Measurements from ENCODE around the gene NUBPL. TPM values are rescaled to one million over a fixed set of nuclear protein-coding genes. Genes with fewer than 3 reads are reported as not detected.

NUBPL gene
- polyA plus RNA-seq, 2 of the 4 experiments (the other 2 are of a cell fraction), result 7.6 to 14.1 TPM

DNA sequence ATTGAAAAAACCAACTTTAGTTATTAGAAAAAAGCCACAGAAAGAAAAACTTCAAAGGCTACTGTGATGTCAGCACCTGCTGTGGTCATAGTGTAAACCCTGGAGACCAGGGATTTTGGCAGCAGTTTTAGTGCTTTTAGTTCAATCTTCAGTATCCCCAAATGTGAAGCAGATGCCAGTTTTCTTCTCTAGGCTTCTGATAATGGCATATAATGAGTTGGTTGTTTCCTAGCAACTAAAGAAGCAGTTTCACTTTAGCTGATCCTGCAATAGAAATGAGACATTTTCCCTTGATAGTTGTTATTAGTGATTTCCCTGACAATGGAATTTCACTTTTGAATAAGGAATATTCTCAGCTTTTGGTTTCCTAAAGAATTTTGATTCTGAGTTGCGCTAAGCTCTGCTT, 131.2 kb downstream of the NUBPL start:
- DNase-seq (ENCODE audit: low read depth in 1 of 2, low spot score in 1 of 2) (no peak), FAIRE-seq (no peak), ATAC-seq (no peak)
- Histone ChIP-seq H3K4me1 (no peaks in the 10 kb centered on the region), H3K9me3 (no peaks in the 10 kb centered on the region), H3K27ac (no peak overlapping the region), H3K4me2 (no peak overlapping the region), H3K4me3 (no peak overlapping the region)
- ChIA-PET POLR2A (no interaction called here), CTCF (no interaction called here)
- WGBS (ENCODE audit: missing lambda C conversion rate), result 100% methylated on average over 1 of the region's 1 CpG
- TF ChIP-seq RNF2 (IDR thresholded peaks at IDR 0.05; ENCODE audit: borderline replicate concordance, low read depth) (no peak), HEYL (CRISPR knock-in tag; IDR thresholded peaks at IDR 0.05) (no peak), ZNF302 (CRISPR knock-in tag; IDR thresholded peaks at IDR 0.05) (no peak), POLR2AphosphoS2 (conservative IDR thresholded peaks at IDR 0.05; ENCODE audit: low read length) (no peak), RAD21 (conservative IDR thresholded peaks at IDR 0.05 in 1 of 2, IDR thresholded peaks at IDR 0.05 in 1 of 2) (no peak), TP53 (CRISPR knock-in tag; IDR thresholded peaks at IDR 0.05) (no peak), PHF8 (IDR thresholded peaks at IDR 0.05; ENCODE audit: borderline replicate concordance, low read depth) (no peak), EHMT2 (IDR thresholded peaks at IDR 0.05; ENCODE audit: low read depth) (no peak), SMC3 (IDR thresholded peaks at IDR 0.05) (no peak), CBX2 (IDR thresholded peaks at IDR 0.05; ENCODE audit: borderline replicate concordance, low read depth) (no peak), BHLHE40 (IDR thresholded peaks at IDR 0.05; ENCODE audit: low read depth, low read length) (no peak), MYC (IDR thresholded peaks at IDR 0.05; ENCODE audit: borderline replicate concordance, low read length) (no peak), EHF (CRISPR knock-in tag; IDR thresholded peaks at IDR 0.05) (no peak), NR3C1 (IDR thresholded peaks at IDR 0.05) (no peak), JUN (IDR thresholded peaks at IDR 0.05) (no peak), CHD4 (IDR thresholded peaks at IDR 0.05; ENCODE audit: borderline replicate concordance) (no peak), ESRRA (IDR thresholded peaks at IDR 0.05; ENCODE audit: borderline replicate concordance, low read length) (no peak)
- TF ChIP-seq, protein P1, sequence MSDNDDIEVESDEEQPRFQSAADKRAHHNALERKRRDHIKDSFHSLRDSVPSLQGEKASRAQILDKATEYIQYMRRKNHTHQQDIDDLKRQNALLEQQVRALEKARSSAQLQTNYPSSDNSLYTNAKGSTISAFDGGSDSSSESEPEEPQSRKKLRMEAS (IDR thresholded peaks at IDR 0.05), result no peak
- TF ChIP-seq, protein P2, sequence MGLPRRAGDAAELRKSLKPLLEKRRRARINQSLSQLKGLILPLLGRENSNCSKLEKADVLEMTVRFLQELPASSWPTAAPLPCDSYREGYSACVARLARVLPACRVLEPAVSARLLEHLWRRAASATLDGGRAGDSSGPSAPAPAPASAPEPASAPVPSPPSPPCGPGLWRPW (IDR thresholded peaks at IDR 0.05), result no peak
- TF ChIP-seq, protein P3, sequence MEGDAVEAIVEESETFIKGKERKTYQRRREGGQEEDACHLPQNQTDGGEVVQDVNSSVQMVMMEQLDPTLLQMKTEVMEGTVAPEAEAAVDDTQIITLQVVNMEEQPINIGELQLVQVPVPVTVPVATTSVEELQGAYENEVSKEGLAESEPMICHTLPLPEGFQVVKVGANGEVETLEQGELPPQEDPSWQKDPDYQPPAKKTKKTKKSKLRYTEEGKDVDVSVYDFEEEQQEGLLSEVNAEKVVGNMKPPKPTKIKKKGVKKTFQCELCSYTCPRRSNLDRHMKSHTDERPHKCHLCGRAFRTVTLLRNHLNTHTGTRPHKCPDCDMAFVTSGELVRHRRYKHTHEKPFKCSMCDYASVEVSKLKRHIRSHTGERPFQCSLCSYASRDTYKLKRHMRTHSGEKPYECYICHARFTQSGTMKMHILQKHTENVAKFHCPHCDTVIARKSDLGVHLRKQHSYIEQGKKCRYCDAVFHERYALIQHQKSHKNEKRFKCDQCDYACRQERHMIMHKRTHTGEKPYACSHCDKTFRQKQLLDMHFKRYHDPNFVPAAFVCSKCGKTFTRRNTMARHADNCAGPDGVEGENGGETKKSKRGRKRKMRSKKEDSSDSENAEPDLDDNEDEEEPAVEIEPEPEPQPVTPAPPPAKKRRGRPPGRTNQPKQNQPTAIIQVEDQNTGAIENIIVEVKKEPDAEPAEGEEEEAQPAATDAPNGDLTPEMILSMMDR (IDR thresholded peaks at IDR 0.05), result no peak

DNA sequence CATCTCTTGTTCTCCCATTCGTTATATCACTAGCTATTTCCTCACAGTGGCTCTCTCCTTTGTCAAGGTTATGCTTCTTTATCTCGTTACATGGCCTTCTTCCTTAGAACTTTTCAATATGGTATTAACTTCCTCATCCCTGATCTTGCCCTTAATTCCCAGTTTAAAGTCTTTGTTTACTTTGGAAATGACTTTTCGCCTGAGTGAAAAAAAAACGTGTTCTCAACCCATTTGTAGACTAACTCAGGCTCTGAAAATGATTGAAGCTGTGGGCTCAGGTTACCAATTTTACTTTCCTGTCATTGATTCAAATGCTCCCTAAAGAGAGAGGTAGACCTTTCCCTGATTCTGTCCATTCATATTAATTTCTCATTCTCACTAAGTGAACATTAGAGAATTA, 135.2 kb downstream of the NUBPL start:
- WGBS (ENCODE audit: missing lambda C conversion rate), result 68% methylated on average over 4 of the region's 4 CpGs
- TF ChIP-seq MYC (IDR thresholded peaks at IDR 0.05; ENCODE audit: borderline replicate concordance, low read length), result no peak
- TF ChIP-seq SMC3 (IDR thresholded peaks at IDR 0.05), result no peak
- TF ChIP-seq RNF2 (IDR thresholded peaks at IDR 0.05; ENCODE audit: borderline replicate concordance, low read depth), result no peak
- no peak for TF ChIP-seq POLR2AphosphoS2 (conservative IDR thresholded peaks at IDR 0.05; ENCODE audit: low read length)
- no peak for TF ChIP-seq FOXS1 (CRISPR knock-in tag; IDR thresholded peaks at IDR 0.05)
- no peak for TF ChIP-seq BHLHE40 (IDR thresholded peaks at IDR 0.05; ENCODE audit: low read depth, low read length)
- no peak for TF ChIP-seq HDAC2 (IDR thresholded peaks at IDR 0.05)
- TF ChIP-seq, protein P3 (IDR thresholded peaks at IDR 0.05), result no peak
- TF ChIP-seq RAD21 (conservative IDR thresholded peaks at IDR 0.05 in 1 of 2, IDR thresholded peaks at IDR 0.05 in 1 of 2), result no peak
- no peak for TF ChIP-seq ZNF302 (CRISPR knock-in tag; IDR thresholded peaks at IDR 0.05)
- TF ChIP-seq ZSCAN20 (CRISPR knock-in tag; IDR thresholded peaks at IDR 0.05), result no peak
- no peak for TF ChIP-seq MAZ (IDR thresholded peaks at IDR 0.05; ENCODE audit: borderline replicate concordance, low read depth, low read length)
- no peak for TF ChIP-seq RFX5 (IDR thresholded peaks at IDR 0.05)
- no peak for TF ChIP-seq POLR2A (IDR thresholded peaks at IDR 0.05; ENCODE audit: low read length)
- no peak for TF ChIP-seq HEYL (CRISPR knock-in tag; IDR thresholded peaks at IDR 0.05)
- DNase-seq (ENCODE audit: low read depth in 1 of 2, low spot score in 1 of 2) (no peak), ATAC-seq (no peak), FAIRE-seq (no peak)
- Histone ChIP-seq H3K4me3 (no peak overlapping the region), H3K4me1 (no peaks in the 10 kb centered on the region), H3K27ac (no peak overlapping the region), H3K9me3 (no peaks in the 10 kb centered on the region), H3K4me2 (no peak overlapping the region)
- ChIA-PET POLR2A (no interaction called here), CTCF (interaction anchor here (0.7 kb wide), 1 partner anchor 9 kb away, joined by 3 read pairs; no protein-coding TSS in a partner anchor)

Measured in A549 (cell line).